Loucy (cell line): ENCODE results near the gene CDK6.

Experiments
- EZH2phosphoT487 ChIP-seq: fragments of 200-600 bp; IDR thresholded peaks from 2 replicates; pipeline ENCODE4 v1.6.1; 2018; ENCODE audit warnings: antibody characterized with exemption, mild to moderate bottlenecking, moderate library complexity, borderline replicate concordance
- TF ChIP-seq, protein P1 (sequence below): fragments of 200-600 bp; sonication (generic); conservative IDR thresholded peaks from 2 replicates; pipeline ENCODE4 v1.5.1; 2014; ENCODE audit warnings: mild to moderate bottlenecking, antibody characterized with exemption, low read length

GRCh38 chr7:92598310-92598981, 237.9 kb downstream of the CDK6 start:
- TF ChIP-seq, protein P1, sequence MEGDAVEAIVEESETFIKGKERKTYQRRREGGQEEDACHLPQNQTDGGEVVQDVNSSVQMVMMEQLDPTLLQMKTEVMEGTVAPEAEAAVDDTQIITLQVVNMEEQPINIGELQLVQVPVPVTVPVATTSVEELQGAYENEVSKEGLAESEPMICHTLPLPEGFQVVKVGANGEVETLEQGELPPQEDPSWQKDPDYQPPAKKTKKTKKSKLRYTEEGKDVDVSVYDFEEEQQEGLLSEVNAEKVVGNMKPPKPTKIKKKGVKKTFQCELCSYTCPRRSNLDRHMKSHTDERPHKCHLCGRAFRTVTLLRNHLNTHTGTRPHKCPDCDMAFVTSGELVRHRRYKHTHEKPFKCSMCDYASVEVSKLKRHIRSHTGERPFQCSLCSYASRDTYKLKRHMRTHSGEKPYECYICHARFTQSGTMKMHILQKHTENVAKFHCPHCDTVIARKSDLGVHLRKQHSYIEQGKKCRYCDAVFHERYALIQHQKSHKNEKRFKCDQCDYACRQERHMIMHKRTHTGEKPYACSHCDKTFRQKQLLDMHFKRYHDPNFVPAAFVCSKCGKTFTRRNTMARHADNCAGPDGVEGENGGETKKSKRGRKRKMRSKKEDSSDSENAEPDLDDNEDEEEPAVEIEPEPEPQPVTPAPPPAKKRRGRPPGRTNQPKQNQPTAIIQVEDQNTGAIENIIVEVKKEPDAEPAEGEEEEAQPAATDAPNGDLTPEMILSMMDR = no peak
- TF ChIP-seq EZH2phosphoT487 = no peak
